Measurements from ENCODE around the gene ACBD6.

GRCh38 chr1:180370597-180370996 is 131.8 kb downstream of the ACBD6 start:
- TF ChIP-seq CTCF (IDR thresholded peaks at IDR 0.05; ENCODE audit: low read depth, low read length, poor library complexity, severe bottlenecking), result no peak
- TF ChIP-seq EZH2phosphoT487 (IDR thresholded peaks at IDR 0.05; ENCODE audit: borderline replicate concordance, low read length), result no peak

Measured in DOHH2 (cell line).